ENCODE data around the gene NEK4. TPM values are rescaled to one million over a fixed set of nuclear protein-coding genes. Genes with fewer than 3 reads are reported as not detected.

NEK4 gene
- polyA plus RNA-seq, 3 donors from 2014 or later, result 0.77 to 10.1 (median 5.1) TPM

DNA sequence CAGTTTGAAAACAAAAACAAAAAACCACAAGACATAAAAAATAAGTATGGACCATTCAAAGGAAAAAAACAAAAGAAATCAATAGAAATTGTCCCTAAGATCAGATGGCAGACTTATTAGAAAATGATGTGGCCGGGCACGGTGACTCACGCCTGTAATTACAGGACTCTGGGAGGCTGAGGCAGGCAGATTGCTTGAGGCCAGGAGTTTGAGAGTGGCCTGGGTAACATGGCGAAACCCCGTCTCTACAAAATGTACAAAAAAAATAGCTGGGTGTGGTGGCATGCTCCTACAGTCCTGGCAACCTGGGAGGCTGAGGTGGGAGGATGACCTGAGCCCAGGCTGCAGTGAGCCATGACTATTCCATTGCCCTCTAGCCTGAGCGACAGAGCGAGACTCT lies 48.2 kb downstream of the NEK4 start:
- H3K36me3 Mint-ChIP-seq, result peaks cover 8 to 25% (median 19%) of the 10 kb centered on the region in 3 donors
- peak overlapping the region in 1 of 6 donors; percentile 27 for H3K27ac Mint-ChIP-seq
- peaks cover 0 to 3% (median 0%) of the 10 kb centered on the region in 6 donors for H3K9me3 Mint-ChIP-seq
- DNase-seq, result no peak
- H3K27me3 Mint-ChIP-seq (ENCODE audit: low read depth in 3 of 3), result peaks cover 0 to 2% (median 0%) of the 10 kb centered on the region in 3 donors
- no peak overlapping the region for H3K4me3 Mint-ChIP-seq
- H3K4me1 Mint-ChIP-seq, result peaks cover 18 to 20% of the 10 kb centered on the region in 2 donors

DNA sequence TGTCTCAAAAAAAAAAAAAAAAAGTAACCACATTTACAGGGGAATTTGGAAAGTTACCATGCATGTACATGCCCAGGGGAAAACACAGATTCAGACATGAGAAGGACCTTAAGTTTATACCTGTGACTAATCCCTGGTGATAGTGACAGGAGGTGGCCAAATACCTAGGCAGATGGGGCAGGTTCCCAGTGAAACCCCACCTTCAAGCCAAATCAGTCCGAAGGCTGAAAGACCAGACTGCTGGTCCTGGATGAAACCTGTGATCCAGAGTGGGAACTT lies 49.1 kb downstream of the NEK4 start:
- peaks cover 8 to 20% (median 18%) of the 10 kb centered on the region in 3 donors for H3K36me3 Mint-ChIP-seq
- peaks cover 18 to 20% of the 10 kb centered on the region in 2 donors for H3K4me1 Mint-ChIP-seq
- no peak for DNase-seq
- peaks cover 0 to 2% (median 0%) of the 10 kb centered on the region in 3 donors for H3K27me3 Mint-ChIP-seq (ENCODE audit: low read depth in 3 of 3)
- no peak overlapping the region for H3K4me3 Mint-ChIP-seq
- H3K27ac Mint-ChIP-seq, result peak overlapping the region in 3 of 6 donors; percentile 27 to 64 (median 42)
- peaks cover 0 to 3% (median 0%) of the 10 kb centered on the region in 6 donors for H3K9me3 Mint-ChIP-seq

DNA sequence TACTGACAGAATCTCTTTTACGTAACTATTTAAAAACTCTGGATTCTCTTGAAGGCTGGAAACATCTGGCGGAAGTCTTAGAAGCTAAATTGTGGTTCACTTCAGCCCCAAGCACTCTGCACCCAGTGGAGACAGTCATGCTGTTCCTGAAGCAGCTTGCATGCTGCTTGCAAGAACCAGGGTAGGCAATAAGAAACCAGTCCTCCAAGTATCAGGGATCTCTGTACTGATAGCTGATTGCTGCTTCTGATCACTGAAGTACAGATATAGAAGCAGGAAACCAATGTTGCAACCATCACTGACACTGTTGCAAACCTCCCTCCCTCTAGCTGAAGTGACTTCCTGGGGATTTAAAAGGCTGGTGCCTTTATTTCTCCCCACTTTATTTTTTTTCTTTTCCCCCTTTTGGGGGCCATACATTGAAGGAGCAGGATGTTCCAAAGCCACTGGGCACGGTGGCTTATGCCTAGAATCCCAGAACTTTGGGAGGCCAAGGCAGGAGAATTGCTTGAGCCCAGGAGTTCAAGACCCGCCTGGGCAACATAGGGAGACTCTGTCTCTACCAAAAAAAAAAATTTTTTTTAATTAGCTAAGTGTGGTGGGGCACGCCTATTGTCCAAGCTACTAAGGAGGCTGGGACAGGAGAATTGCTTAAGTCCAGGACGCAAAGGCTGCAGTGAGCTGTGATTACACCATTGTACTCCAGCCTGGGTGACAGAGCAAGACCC lies 49.6 kb downstream of the NEK4 start:
- peak overlapping the region in 4 of 5 donors; percentile 1 to 22 (median 8) for H3K4me3 Mint-ChIP-seq
- H3K27ac Mint-ChIP-seq, result peak overlapping the region; percentile 5 to 82 (median 73)
- DNase-seq, result no peak
- H3K36me3 Mint-ChIP-seq, result peaks cover 13 to 24% (median 21%) of the 10 kb centered on the region in 3 donors
- peaks cover 0 to 3% (median 0%) of the 10 kb centered on the region in 6 donors for H3K9me3 Mint-ChIP-seq
- peaks cover 18 to 20% of the 10 kb centered on the region in 2 donors for H3K4me1 Mint-ChIP-seq
- peaks cover 0 to 2% (median 0%) of the 10 kb centered on the region in 3 donors for H3K27me3 Mint-ChIP-seq (ENCODE audit: low read depth in 3 of 3)

DNA sequence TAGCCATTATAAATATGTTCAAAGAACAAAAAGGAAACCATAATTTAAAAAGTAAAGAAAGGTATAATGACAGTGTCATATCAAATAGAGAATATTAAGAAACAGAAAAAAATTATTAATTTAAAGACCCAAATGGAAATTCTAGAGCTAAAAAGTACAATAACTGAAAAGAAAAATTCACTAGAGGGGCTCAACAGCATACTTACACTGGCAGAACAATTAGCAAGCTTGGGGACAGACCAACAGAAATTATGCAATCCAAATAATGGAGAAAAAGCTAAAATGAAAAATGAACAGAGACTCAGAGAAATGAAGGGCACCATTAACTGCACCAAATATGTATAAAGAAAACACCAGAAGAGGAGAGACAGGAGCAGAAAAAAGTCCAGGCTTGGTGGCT lies 51.1 kb downstream of the NEK4 start:
- peaks cover 18 to 20% of the 10 kb centered on the region in 2 donors for H3K4me1 Mint-ChIP-seq
- no peak overlapping the region for H3K4me3 Mint-ChIP-seq
- peak overlapping the region in 1 of 6 donors; percentile 89 for H3K27ac Mint-ChIP-seq
- DNase-seq, result no peak
- peaks cover 0 to 2% (median 0%) of the 10 kb centered on the region in 3 donors for H3K27me3 Mint-ChIP-seq (ENCODE audit: low read depth in 3 of 3)
- peaks cover 0 to 3% (median 0%) of the 10 kb centered on the region in 6 donors for H3K9me3 Mint-ChIP-seq
- peaks cover 13 to 19% (median 17%) of the 10 kb centered on the region in 3 donors for H3K36me3 Mint-ChIP-seq

DNA sequence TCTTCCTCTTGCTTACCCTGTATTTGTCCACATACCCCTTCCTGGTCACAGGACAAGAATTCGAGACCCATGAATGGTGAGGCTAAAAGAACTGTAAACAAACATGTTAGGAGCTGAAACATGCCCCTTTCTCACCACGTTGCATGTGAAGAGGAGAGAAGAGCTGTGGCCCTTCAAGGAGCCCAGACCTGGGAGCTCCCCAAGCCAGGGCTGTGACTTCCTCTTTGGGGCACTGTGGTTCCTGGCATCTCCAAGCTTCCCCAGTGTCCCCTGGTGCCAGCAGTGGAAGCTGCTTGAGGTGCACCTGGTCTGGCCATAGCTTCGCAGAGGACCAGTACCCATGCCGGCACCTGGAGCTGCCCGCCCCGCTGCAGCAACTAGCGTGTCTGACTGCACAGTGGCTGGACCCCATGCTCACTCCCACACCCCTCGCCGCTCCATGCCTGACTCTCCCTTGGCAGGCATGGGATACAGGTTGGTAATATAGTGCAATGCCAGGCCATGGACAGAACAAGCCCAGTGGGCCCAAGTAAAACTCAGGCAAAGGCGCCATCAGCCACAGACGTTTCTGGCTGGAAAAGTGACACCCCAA lies 54.9 kb downstream of the NEK4 start:
- DNase-seq, result no peak
- no peak overlapping the region for H3K4me3 Mint-ChIP-seq
- no peak overlapping the region for H3K27ac Mint-ChIP-seq
- peaks cover 0 to under 1% (median 0%) of the 10 kb centered on the region in 6 donors for H3K9me3 Mint-ChIP-seq
- H3K36me3 Mint-ChIP-seq, result peaks cover 13 to 15% (median 13%) of the 10 kb centered on the region in 3 donors
- H3K4me1 Mint-ChIP-seq, result peaks cover 8 to 14% of the 10 kb centered on the region in 2 donors
- peaks cover 0 to 4% (median 0%) of the 10 kb centered on the region in 3 donors for H3K27me3 Mint-ChIP-seq (ENCODE audit: low read depth in 3 of 3)

DNA sequence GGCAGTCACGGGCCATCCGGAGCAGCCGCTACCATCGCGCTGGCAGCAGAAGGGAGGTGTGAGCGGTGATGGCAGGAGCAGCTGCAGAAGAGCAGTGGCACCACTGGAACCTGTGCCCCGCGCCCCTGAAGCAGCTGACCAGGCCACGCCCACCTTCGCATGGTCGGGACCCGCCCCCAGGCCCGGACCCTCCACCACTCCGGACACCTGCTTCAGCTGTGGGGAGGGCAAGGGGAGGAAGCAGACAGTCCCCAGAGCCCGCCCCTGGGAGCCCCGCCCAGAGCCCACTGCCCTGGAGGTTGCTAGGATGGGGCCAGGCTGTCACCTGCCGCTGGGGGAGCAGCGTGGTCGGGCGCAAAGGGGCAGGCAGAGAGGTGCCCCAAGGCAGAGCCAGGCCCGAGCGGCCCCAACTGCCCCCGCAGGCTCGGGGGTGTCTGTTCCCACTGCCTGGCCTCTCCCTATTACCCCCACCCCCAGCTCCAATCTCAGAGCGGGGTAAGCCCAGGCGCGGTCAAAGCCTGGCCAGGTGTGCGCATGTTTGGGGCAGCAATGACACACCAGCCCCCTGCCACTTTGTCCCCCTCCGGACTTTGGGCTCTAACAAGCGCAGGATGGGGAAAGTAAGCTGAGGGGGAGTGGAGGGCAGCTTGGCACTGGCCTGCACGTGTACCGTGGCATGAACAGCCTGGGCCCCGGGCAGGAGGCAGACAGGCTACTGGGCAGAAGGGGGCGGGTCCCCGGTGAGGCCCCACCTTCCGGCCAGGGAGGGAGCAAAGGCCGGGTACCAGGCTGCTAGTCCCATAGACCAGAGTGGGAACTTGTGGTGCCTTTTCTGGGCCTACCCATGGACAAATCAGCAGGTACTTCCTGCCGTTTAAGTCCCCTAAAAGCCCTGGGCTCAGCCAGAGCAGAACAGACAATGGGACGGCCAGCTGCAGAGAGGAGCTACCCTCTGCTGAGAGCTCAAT lies 56.1 kb downstream of the NEK4 start:
- DNase-seq, result no peak
- peaks cover 9 to 10% (median 10%) of the 10 kb centered on the region in 3 donors for H3K36me3 Mint-ChIP-seq
- peaks cover under 1 to 2% of the 10 kb centered on the region in 2 donors for H3K4me1 Mint-ChIP-seq
- no peak overlapping the region for H3K27ac Mint-ChIP-seq
- no peak overlapping the region for H3K4me3 Mint-ChIP-seq
- no peaks in the 10 kb centered on the region for H3K9me3 Mint-ChIP-seq
- H3K27me3 Mint-ChIP-seq (ENCODE audit: low read depth in 3 of 3), result peaks cover 0 to 4% (median 0%) of the 10 kb centered on the region in 3 donors

DNA sequence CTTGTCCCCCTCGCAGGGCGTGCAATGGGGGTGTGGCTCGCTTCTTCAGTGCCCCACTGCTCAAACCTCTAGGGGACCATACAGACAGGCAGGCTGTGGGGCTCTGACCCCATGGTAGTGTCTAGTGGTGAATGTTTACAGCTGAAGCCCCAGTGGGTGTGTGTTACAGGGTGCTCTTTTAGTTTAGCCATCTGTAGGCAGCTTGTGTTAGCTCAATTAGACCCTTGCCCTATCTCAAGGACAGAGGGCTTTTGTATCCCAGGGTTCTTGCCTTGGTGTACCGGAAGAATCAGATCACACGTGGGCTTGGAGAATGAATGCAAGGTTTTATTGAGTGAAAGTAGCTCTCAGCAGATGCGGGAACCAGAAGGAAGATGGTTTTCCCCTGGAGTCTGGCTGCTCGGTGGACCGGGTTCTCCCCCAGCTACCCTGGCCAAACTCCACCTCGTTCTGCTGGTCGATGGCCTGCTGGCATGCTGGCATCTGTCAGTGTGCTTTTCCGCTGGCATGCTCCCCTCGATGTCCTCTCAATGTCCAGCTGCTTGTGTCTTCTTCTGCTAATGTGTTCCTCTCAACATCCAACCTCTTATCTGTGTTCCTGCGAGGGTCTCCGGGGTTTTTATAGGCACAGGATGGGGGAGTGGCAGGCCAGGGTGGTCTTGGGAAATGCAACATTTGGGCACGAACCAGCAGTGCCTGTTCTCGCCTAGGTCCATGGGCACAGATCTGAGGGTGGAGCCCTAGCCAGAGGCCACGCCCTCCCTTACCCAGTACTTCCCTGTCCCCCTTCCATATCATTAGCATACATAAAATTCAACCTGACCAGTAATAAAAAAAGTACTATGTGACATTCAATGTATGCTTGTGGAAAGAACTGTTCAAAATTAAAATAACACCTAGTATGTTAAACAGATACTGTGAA lies 58.2 kb downstream of the NEK4 start:
- Mint-ChIP-seq H3K4me1 (peaks cover 3 to 6% of the 10 kb centered on the region in 2 donors), H3K9me3 (no peaks in the 10 kb centered on the region), H3K36me3 (peaks cover 3 to 5% (median 4%) of the 10 kb centered on the region in 3 donors), H3K27me3 (ENCODE audit: low read depth in 3 of 3) (peaks cover 0 to 2% (median 0%) of the 10 kb centered on the region in 3 donors), H3K4me3 (no peak overlapping the region), H3K27ac (peak overlapping the region in 2 of 6 donors; percentile 27 to 74)
- DNase-seq, result no peak

DNA sequence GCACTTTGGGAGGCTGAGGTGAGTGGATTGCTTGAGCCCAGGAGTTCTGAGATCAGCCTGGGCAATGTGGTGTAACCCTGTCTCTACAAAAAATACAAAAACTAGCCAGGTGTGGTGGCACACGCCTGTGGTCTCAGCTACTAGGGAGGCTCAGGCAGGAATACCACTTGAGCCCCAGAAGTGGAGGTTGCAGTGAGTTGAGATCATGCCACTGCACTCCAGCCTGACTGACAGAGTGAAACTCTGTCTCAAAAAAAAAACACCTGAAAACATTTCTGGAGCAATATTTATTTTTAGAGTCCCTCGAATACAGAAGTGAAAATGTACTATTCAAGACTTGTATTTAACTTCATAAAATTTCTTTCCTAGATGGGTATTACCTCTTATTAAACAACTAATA lies 60.2 kb downstream of the NEK4 start:
- H3K36me3 Mint-ChIP-seq, result no peaks in the 10 kb centered on the region
- H3K9me3 Mint-ChIP-seq, result no peaks in the 10 kb centered on the region
- H3K27me3 Mint-ChIP-seq (ENCODE audit: low read depth in 3 of 3), result peaks cover 0 to 4% (median 0%) of the 10 kb centered on the region in 3 donors
- H3K4me3 Mint-ChIP-seq, result no peak overlapping the region
- peaks cover 18 to 20% of the 10 kb centered on the region in 2 donors for H3K4me1 Mint-ChIP-seq
- H3K27ac Mint-ChIP-seq, result no peak overlapping the region
- no peak for DNase-seq

DNA sequence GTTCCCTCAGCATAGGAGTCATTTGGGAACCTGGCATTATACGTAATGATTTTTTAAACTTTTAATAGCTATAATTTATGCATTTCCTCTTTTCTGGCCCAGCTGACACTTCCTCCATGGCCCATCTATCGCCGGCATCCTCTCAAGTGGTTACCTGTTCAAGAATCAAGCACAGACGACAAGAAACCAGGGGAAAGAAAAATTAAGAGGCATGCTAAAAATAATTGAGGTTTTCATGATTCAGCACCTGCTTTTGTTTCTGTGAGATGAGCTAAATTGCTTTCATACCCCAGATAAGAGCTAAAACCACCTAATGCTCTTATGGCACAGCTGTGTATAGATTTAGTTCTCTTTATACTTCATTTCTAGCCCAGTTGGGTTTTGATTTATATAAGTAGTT lies 63.2 kb downstream of the NEK4 start:
- H3K4me3 Mint-ChIP-seq, result peak overlapping the region; percentile 47 to 67 (median 63)
- H3K4me1 Mint-ChIP-seq, result peaks cover 34 to 39% of the 10 kb centered on the region in 2 donors
- H3K27me3 Mint-ChIP-seq (ENCODE audit: low read depth in 3 of 3), result peaks cover 0 to 3% (median 0%) of the 10 kb centered on the region in 3 donors
- DNase-seq, result no peak
- H3K27ac Mint-ChIP-seq, result peak overlapping the region in 4 of 6 donors; percentile 39 to 81 (median 51)
- no peaks in the 10 kb centered on the region for H3K36me3 Mint-ChIP-seq
- no peaks in the 10 kb centered on the region for H3K9me3 Mint-ChIP-seq

DNA sequence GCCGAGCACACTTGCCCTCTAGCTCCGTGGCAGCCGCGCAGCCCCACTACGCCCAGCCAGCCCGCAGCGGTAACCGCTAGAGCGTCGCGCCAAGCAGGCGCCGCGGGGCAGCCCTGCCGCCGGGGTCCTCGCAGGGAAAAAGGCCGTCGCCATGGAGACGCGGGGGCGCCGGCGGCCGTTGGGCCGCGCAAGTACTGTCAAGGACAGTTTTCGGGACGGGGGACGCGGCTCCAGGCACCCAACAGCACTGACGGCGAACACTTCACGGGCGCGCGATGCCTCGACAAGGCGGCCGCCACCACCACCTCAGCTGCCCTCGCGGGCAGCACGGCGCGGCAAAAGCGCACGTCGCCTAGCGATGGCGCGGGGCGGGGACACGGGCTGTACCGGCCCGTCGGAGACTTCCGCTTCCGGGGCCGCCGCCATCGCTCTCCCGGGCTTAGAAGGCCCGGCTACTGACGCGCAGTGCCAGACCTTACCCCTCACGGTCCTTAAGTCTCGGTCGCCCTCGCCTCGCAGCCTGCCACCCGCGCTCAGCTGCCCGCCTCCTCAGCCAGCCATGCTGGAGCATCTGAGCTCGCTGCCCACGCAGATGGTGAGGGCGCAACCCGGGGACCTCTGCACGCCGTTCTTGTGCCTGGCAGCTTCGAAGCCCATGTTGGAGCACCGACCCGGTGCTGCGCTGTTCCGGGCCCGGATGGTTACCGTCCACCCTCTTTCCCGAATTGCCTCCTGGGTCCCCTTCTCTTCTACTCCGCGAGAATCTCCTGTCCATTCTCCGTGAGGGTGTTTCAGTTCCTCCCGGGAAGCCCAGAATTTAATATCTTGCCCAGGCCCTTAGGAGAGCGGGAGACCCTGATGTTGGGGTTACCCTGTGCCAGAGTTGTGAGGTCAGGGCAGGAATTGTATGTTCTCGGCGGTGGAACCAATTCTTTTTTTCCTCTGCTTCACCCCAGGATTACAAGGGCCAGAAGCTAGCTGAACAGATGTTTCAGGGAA lies 64.8 kb downstream of the NEK4 start, which contains the start of the genes GLT8D1 and SPCS1:
TSS of gene GLT8D1 (minus strand) at position 104 of the 999 bp plus-strand sequence. CDS start 5,331 bp downstream, outside the sequence.
TSS of gene SPCS1 (plus strand) at position 419 of the 999 bp plus-strand sequence. CDS start at position 560, 141 bp downstream.
- Mint-ChIP-seq H3K27me3 (ENCODE audit: low read depth in 3 of 3) (peaks cover 0 to 3% (median 0%) of the 10 kb centered on the region in 3 donors), H3K9me3 (no peaks in the 10 kb centered on the region), H3K4me1 (peaks cover 34 to 39% of the 10 kb centered on the region in 2 donors), H3K36me3 (no peaks in the 10 kb centered on the region), H3K27ac (peak within 1 kb of the TSS; percentile 91 to 97 (median 95)), H3K4me3 (peak within 1 kb of the TSS; percentile 93 to 95 (median 94))
- peak; percentile 89 to 91 (median 91) for DNase-seq

DNA sequence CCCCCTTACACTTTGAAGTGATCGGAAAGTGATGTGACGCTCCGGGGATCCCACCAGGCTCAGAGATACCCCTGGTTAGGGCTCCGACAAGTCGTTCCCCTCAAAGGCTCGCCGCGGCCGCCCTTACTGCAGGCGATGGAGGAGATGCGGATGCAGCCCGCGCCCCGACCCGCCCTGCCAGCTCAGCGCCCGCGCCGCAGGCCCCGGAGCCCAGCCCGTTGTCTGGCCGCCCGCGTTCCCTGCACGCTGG lies 65.4 kb downstream of the NEK4 start:
- peaks cover 34 to 39% of the 10 kb centered on the region in 2 donors for H3K4me1 Mint-ChIP-seq
- H3K4me3 Mint-ChIP-seq, result peak overlapping the region; percentile 93 to 95 (median 94)
- H3K27ac Mint-ChIP-seq, result peak overlapping the region; percentile 91 to 95 (median 94)
- peaks cover 0 to 3% (median 0%) of the 10 kb centered on the region in 3 donors for H3K27me3 Mint-ChIP-seq (ENCODE audit: low read depth in 3 of 3)
- no peak for DNase-seq
- no peaks in the 10 kb centered on the region for H3K36me3 Mint-ChIP-seq
- H3K9me3 Mint-ChIP-seq, result no peaks in the 10 kb centered on the region
